ENCODE results near the gene GARS1.

GARS1 gene

GRCh38 chr7:30646154-30646553 is 51.5 kb downstream of the GARS1 start:
- Histone ChIP-seq H2BK5ac (ENCODE audit: low read depth, low read length, poor library complexity, severe bottlenecking) (no peak overlapping the region), H2AK5ac (ENCODE audit: low read length, severe bottlenecking) (no peak overlapping the region), H3K27me3 (ENCODE audit: control insufficient read depth in 1 of 2, insufficient read depth in 1 of 2, low read length in 2 of 2) (no peaks in the 10 kb centered on the region), H3K9ac (ENCODE audit: low read length) (no peak overlapping the region), H3K9me3 (ENCODE audit: control insufficient read depth, low read length) (no peaks in the 10 kb centered on the region), H2BK15ac (ENCODE audit: low read depth, poor library complexity, severe bottlenecking) (no peak overlapping the region), H4K8ac (ENCODE audit: low read length) (no peak overlapping the region), H3K18ac (ENCODE audit: low read depth in 1 of 2, low read length in 2 of 2) (no peak overlapping the region), H2BK12ac (ENCODE audit: low read length in 2 of 2) (no peak overlapping the region), H3K36me3 (ENCODE audit: control insufficient read depth in 1 of 2, insufficient read depth in 2 of 2, low read depth in 1 of 2, low read length in 2 of 2) (peaks cover 39 to 42% of the 10 kb centered on the region in 2 experiments), H3K27ac (ENCODE audit: low read length, poor library complexity, severe bottlenecking) (no peak overlapping the region), H3K4me1 (ENCODE audit: control insufficient read depth, insufficient read depth, low read depth, low read length) (peaks cover 3% of the 10 kb centered on the region), H4K91ac (ENCODE audit: low read length) (peak overlapping the region; percentile 45), H3K4ac (ENCODE audit: low read depth in 1 of 2, low read length in 2 of 2) (no peak overlapping the region), H3K14ac (ENCODE audit: low read length in 2 of 2) (no peak overlapping the region), H3K4me3 (ENCODE audit: insufficient read depth in 1 of 2, low read depth in 1 of 2, low read length in 2 of 2) (peak overlapping the region in 1 of 2 experiments; percentile 12), H3K23ac (ENCODE audit: low read length in 2 of 2) (no peak overlapping the region), H3K4me2 (ENCODE audit: low read length, poor library complexity, severe bottlenecking) (no peak overlapping the region), H2AFZ (ENCODE audit: low read depth, low read length) (no peak overlapping the region), H2BK120ac (ENCODE audit: low read depth, low read length) (no peak overlapping the region), H3K79me1 (replicated peaks; ENCODE audit: low read length, poor library complexity, severe bottlenecking) (peaks cover 17% of the 10 kb centered on the region)
- 99% methylated on average over 12 of the region's 12 CpGs for WGBS
- no peak for DNase-seq

- Histone ChIP-seq H4K8ac (ENCODE audit: low read length) (no peak overlapping the region), H3K4me1 (ENCODE audit: control insufficient read depth, insufficient read depth, low read depth, low read length) (peaks cover 3% of the 10 kb centered on the region), H3K4me3 (ENCODE audit: insufficient read depth in 1 of 2, low read depth in 1 of 2, low read length in 2 of 2) (no peak overlapping the region), H3K23ac (ENCODE audit: low read length in 2 of 2) (no peak overlapping the region), H2BK120ac (ENCODE audit: low read depth, low read length) (no peak overlapping the region), H3K9ac (ENCODE audit: low read length) (no peak overlapping the region), H2BK15ac (ENCODE audit: low read depth, poor library complexity, severe bottlenecking) (no peak overlapping the region), H3K9me3 (ENCODE audit: control insufficient read depth, low read length) (no peaks in the 10 kb centered on the region), H3K27ac (ENCODE audit: low read length, poor library complexity, severe bottlenecking) (no peak overlapping the region), H3K79me1 (replicated peaks; ENCODE audit: low read length, poor library complexity, severe bottlenecking) (peaks cover 18% of the 10 kb centered on the region), H3K4ac (ENCODE audit: low read depth in 1 of 2, low read length in 2 of 2) (no peak overlapping the region), H3K18ac (ENCODE audit: low read depth in 1 of 2, low read length in 2 of 2) (no peak overlapping the region), H4K91ac (ENCODE audit: low read length) (no peak overlapping the region), H2BK5ac (ENCODE audit: low read depth, low read length, poor library complexity, severe bottlenecking) (no peak overlapping the region), H2AK5ac (ENCODE audit: low read length, severe bottlenecking) (no peak overlapping the region), H3K36me3 (ENCODE audit: control insufficient read depth in 1 of 2, insufficient read depth in 2 of 2, low read depth in 1 of 2, low read length in 2 of 2) (peaks cover 40 to 48% of the 10 kb centered on the region in 2 experiments), H3K4me2 (ENCODE audit: low read length, poor library complexity, severe bottlenecking) (no peak overlapping the region), H3K14ac (ENCODE audit: low read length in 2 of 2) (no peak overlapping the region), H2AFZ (ENCODE audit: low read depth, low read length) (no peak overlapping the region), H2BK12ac (ENCODE audit: low read length in 2 of 2) (no peak overlapping the region), H3K27me3 (ENCODE audit: control insufficient read depth in 1 of 2, insufficient read depth in 1 of 2, low read length in 2 of 2) (no peaks in the 10 kb centered on the region)
- WGBS = 89% methylated on average over 10 of the region's 10 CpGs
- DNase-seq = no peak
These were observed 53.1 kb downstream of the GARS1 start for GRCh38 chr7:30647589-30648364.

GRCh38 chr7:30648744-30649540 is 54.3 kb downstream of the GARS1 start:
- 95% methylated on average over 13 of the region's 15 CpGs for WGBS
- Histone ChIP-seq H3K4ac (ENCODE audit: low read depth in 1 of 2, low read length in 2 of 2) (no peak overlapping the region), H3K36me3 (ENCODE audit: control insufficient read depth in 1 of 2, insufficient read depth in 2 of 2, low read depth in 1 of 2, low read length in 2 of 2) (peaks cover 32 to 59% of the 10 kb centered on the region in 2 experiments), H2BK12ac (ENCODE audit: low read length in 2 of 2) (no peak overlapping the region), H3K4me1 (ENCODE audit: control insufficient read depth, insufficient read depth, low read depth, low read length) (peaks cover 3% of the 10 kb centered on the region), H2BK15ac (ENCODE audit: low read depth, poor library complexity, severe bottlenecking) (no peak overlapping the region), H2AK5ac (ENCODE audit: low read length, severe bottlenecking) (no peak overlapping the region), H3K9ac (ENCODE audit: low read length) (no peak overlapping the region), H4K8ac (ENCODE audit: low read length) (no peak overlapping the region), H4K91ac (ENCODE audit: low read length) (no peak overlapping the region), H3K79me1 (replicated peaks; ENCODE audit: low read length, poor library complexity, severe bottlenecking) (peaks cover 10% of the 10 kb centered on the region), H3K23ac (ENCODE audit: low read length in 2 of 2) (no peak overlapping the region), H3K4me2 (ENCODE audit: low read length, poor library complexity, severe bottlenecking) (no peak overlapping the region), H3K27me3 (ENCODE audit: control insufficient read depth in 1 of 2, insufficient read depth in 1 of 2, low read length in 2 of 2) (peaks cover 0 to 3% of the 10 kb centered on the region in 2 experiments), H2BK5ac (ENCODE audit: low read depth, low read length, poor library complexity, severe bottlenecking) (no peak overlapping the region), H2AFZ (ENCODE audit: low read depth, low read length) (no peak overlapping the region), H3K27ac (ENCODE audit: low read length, poor library complexity, severe bottlenecking) (no peak overlapping the region), H3K9me3 (ENCODE audit: control insufficient read depth, low read length) (no peaks in the 10 kb centered on the region), H3K14ac (ENCODE audit: low read length in 2 of 2) (no peak overlapping the region), H3K18ac (ENCODE audit: low read depth in 1 of 2, low read length in 2 of 2) (no peak overlapping the region), H3K4me3 (ENCODE audit: insufficient read depth in 1 of 2, low read depth in 1 of 2, low read length in 2 of 2) (no peak overlapping the region), H2BK120ac (ENCODE audit: low read depth, low read length) (no peak overlapping the region)
- DNase-seq = no peak

- H2BK12ac ChIP-seq (ENCODE audit: low read length in 2 of 2) = no peak overlapping the region
- peaks cover 24 to 62% of the 10 kb centered on the region in 2 experiments for H3K36me3 ChIP-seq (ENCODE audit: control insufficient read depth in 1 of 2, insufficient read depth in 2 of 2, low read depth in 1 of 2, low read length in 2 of 2)
- H3K4me2 ChIP-seq (ENCODE audit: low read length, poor library complexity, severe bottlenecking) = no peak overlapping the region
- no peak for DNase-seq
- H3K27me3 ChIP-seq (ENCODE audit: control insufficient read depth in 1 of 2, insufficient read depth in 1 of 2, low read length in 2 of 2) = peaks cover 0 to 3% of the 10 kb centered on the region in 2 experiments
- no peak overlapping the region for H4K91ac ChIP-seq (ENCODE audit: low read length)
- H2AK5ac ChIP-seq (ENCODE audit: low read length, severe bottlenecking) = no peak overlapping the region
- H2BK15ac ChIP-seq (ENCODE audit: low read depth, poor library complexity, severe bottlenecking) = no peak overlapping the region
- H3K27ac ChIP-seq (ENCODE audit: low read length, poor library complexity, severe bottlenecking) = no peak overlapping the region
- no peak overlapping the region for H3K9ac ChIP-seq (ENCODE audit: low read length)
- WGBS = 91% methylated on average over 13 of the region's 13 CpGs
- H3K4ac ChIP-seq (ENCODE audit: low read depth in 1 of 2, low read length in 2 of 2) = no peak overlapping the region
- no peak overlapping the region for H3K4me3 ChIP-seq (ENCODE audit: insufficient read depth in 1 of 2, low read depth in 1 of 2, low read length in 2 of 2)
- peaks cover 8% of the 10 kb centered on the region for H3K79me1 ChIP-seq (replicated peaks; ENCODE audit: low read length, poor library complexity, severe bottlenecking)
- H2BK5ac ChIP-seq (ENCODE audit: low read depth, low read length, poor library complexity, severe bottlenecking) = no peak overlapping the region
- no peak overlapping the region for H2BK120ac ChIP-seq (ENCODE audit: low read depth, low read length)
- H3K14ac ChIP-seq (ENCODE audit: low read length in 2 of 2) = no peak overlapping the region
- no peak overlapping the region for H2AFZ ChIP-seq (ENCODE audit: low read depth, low read length)
- no peak overlapping the region for H3K18ac ChIP-seq (ENCODE audit: low read depth in 1 of 2, low read length in 2 of 2)
- no peak overlapping the region for H4K8ac ChIP-seq (ENCODE audit: low read length)
- H3K4me1 ChIP-seq (ENCODE audit: control insufficient read depth, insufficient read depth, low read depth, low read length) = peaks cover 3% of the 10 kb centered on the region
- H3K9me3 ChIP-seq (ENCODE audit: control insufficient read depth, low read length) = no peaks in the 10 kb centered on the region
- no peak overlapping the region for H3K23ac ChIP-seq (ENCODE audit: low read length in 2 of 2)
These were observed 55.2 kb downstream of the GARS1 start for GRCh38 chr7:30649717-30650420.
